ENCODE results near the gene MYLK.

Gene MYLK

GRCh38 chr3:123576122-123576521 lies 308.0 kb downstream of the MYLK start:
- no peak for DNase-seq

- no peak for DNase-seq
Measured at GRCh38 chr3:123571973-123572365, 312.2 kb downstream of the MYLK start.

GRCh38 chr3:123571264-123571972 lies 312.7 kb downstream of the MYLK start:
- DNase-seq: no peak

GRCh38 chr3:123568875-123569274 lies 315.3 kb downstream of the MYLK start:
- no peak for DNase-seq

- DNase-seq: no peak
Measured at GRCh38 chr3:123568034-123568433, 316.1 kb downstream of the MYLK start.

GRCh38 chr3:123564056-123564455 lies 320.1 kb downstream of the MYLK start:
- no peak for DNase-seq

- DNase-seq: no peak
Measured at GRCh38 chr3:123562547-123562946, 321.6 kb downstream of the MYLK start.

- no peak for DNase-seq
Measured at GRCh38 chr3:123561188-123561587, 322.9 kb downstream of the MYLK start.

Data from NCI-H446 treated with DMSO at 0.1 percent for 48 hours (cell line).